ENCODE data around the gene ATOX1.

ATOX1 gene

GRCh38 chr5:151694035-151694485 is 64.4 kb downstream of the ATOX1 start:
- no peak for DNase-seq
